ENCODE results near the gene ZCCHC14. TPM values are rescaled to one million over a fixed set of nuclear protein-coding genes. Genes with fewer than 3 reads are reported as not detected.

ZCCHC14 gene
- total and polyA plus RNA-seq, 2 donors (not counting 1 experiment from before 2014, with no cell fraction given) = 0.70 to 4.4 TPM

- no peak for DNase-seq
- Mint-ChIP-seq H3K4me3 (no peak overlapping the region), H3K27me3 (peaks cover 3% of the 10 kb centered on the region), H3K9me3 (ENCODE audit: insufficient read depth) (no peaks in the 10 kb centered on the region), H3K27ac (no peak overlapping the region), H3K4me1 (no peaks in the 10 kb centered on the region)
- Histone ChIP-seq H3K9ac (ENCODE audit: low read length) (no peak overlapping the region), H3K4me1 (ENCODE audit: control insufficient read depth in 2 of 2, insufficient read depth in 2 of 2, low read length in 2 of 2) (peaks cover 3% of the 10 kb centered on the region in 2 donors), H3K9me3 (ENCODE audit: control extremely low read depth in 1 of 3, control insufficient read depth in 2 of 3, insufficient read depth in 1 of 3, low read length in 2 of 3) (no peaks in the 10 kb centered on the region), H2AFZ (ENCODE audit: insufficient read depth, low read depth, low read length, poor library complexity, severe bottlenecking) (no peak overlapping the region), H3K36me3 (replicated peaks in 1 of 2; ENCODE audit: control extremely low read depth in 1 of 2, control insufficient read depth in 1 of 2, extremely low read depth in 1 of 2, insufficient read depth in 2 of 2, low read length in 1 of 2) (no peaks in the 10 kb centered on the region), H4K20me1 (ENCODE audit: control insufficient read depth, insufficient read depth, low read length, poor library complexity, severe bottlenecking) (no peaks in the 10 kb centered on the region), H3K27me3 (replicated peaks in 1 of 4; ENCODE audit: control extremely low read depth in 1 of 4, control insufficient read depth in 3 of 4, insufficient read depth in 4 of 4, low read length in 3 of 4) (no peaks in the 10 kb centered on the region), H3K4me2 (replicated peaks; ENCODE audit: low read depth, low read length, poor library complexity, severe bottlenecking) (no peak overlapping the region), H3K79me2 (ENCODE audit: control insufficient read depth, insufficient read depth, low read length) (no peaks in the 10 kb centered on the region), H3K27ac (ENCODE audit: low read length in 2 of 2) (no peak overlapping the region), H3K4me3 (ENCODE audit: control extremely low read depth in 1 of 5, extremely low read depth in 1 of 5, insufficient read depth in 1 of 5, low read depth in 2 of 5, low read length in 4 of 5) (no peak overlapping the region)
- CTCF ChIA-PET = no interaction called here
- TF ChIP-seq EZH2 (IDR thresholded peaks at IDR 0.05; ENCODE audit: borderline replicate concordance, insufficient read depth, low read depth, low read length, poor library complexity, severe bottlenecking) = no peak
- TF ChIP-seq, protein P1, sequence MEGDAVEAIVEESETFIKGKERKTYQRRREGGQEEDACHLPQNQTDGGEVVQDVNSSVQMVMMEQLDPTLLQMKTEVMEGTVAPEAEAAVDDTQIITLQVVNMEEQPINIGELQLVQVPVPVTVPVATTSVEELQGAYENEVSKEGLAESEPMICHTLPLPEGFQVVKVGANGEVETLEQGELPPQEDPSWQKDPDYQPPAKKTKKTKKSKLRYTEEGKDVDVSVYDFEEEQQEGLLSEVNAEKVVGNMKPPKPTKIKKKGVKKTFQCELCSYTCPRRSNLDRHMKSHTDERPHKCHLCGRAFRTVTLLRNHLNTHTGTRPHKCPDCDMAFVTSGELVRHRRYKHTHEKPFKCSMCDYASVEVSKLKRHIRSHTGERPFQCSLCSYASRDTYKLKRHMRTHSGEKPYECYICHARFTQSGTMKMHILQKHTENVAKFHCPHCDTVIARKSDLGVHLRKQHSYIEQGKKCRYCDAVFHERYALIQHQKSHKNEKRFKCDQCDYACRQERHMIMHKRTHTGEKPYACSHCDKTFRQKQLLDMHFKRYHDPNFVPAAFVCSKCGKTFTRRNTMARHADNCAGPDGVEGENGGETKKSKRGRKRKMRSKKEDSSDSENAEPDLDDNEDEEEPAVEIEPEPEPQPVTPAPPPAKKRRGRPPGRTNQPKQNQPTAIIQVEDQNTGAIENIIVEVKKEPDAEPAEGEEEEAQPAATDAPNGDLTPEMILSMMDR (IDR thresholded peaks at IDR 0.05) = no peak
- ATAC-seq (ENCODE audit: low read depth) = no peak
- 92% methylated on average over 21 of the region's 29 CpGs for WGBS (ENCODE audit: insufficient coverage)
- POLR2A ChIA-PET = no interaction called here
- intact Hi-C loops (cut with micrococcal nuclease) = no loop called here
Measured at GRCh38 chr16:87436225-87437172, 56.3 kb downstream of the ZCCHC14 start.

Measured in B cell (primary cell).